Measurements from ENCODE around the gene SEC22B. TPM values are rescaled to one million over a fixed set of nuclear protein-coding genes. Genes with fewer than 3 reads are reported as not detected.
"Not testable (repeated sequence)": the region's sequence is repeated elsewhere in the genome, so short reads cannot be mapped to it uniquely, and the experiment has no call there.

Gene SEC22B
- total and polyA plus RNA-seq, 12 donors: 12.1 to 18.5 (median 15.3) TPM

- intact Hi-C loops (cut with DNase I); H3K9me3 ChIP-seq; H3K36me3 ChIP-seq; H3K27me3 ChIP-seq; H3K27ac ChIP-seq; DNase-seq; H3K4me3 ChIP-seq; ATAC-seq: not testable (repeated sequence)
- peaks cover 0 to 29% (median 0%) of the 10 kb centered on the region in 9 donors for H3K4me1 ChIP-seq
- WGBS, 2 donors: 91 to 92% methylated on average over 1 of the region's 1 CpG
These were observed 54.5 kb downstream of the SEC22B start for GRCh38 chr1:120121830-120122229.

GRCh38 chr1:120120525-120120924 lies 55.8 kb downstream of the SEC22B start:
- H3K9me3 ChIP-seq; H3K4me3 ChIP-seq; DNase-seq; H3K36me3 ChIP-seq; intact Hi-C loops (cut with DNase I); H3K27me3 ChIP-seq; H3K27ac ChIP-seq: not testable (repeated sequence)
- WGBS, 2 donors: 44% methylated on average over 1 of the region's 4 CpGs; no CpG with 5 or more reads in 1 of the 2 donors
- peak in 4 of 8 donors; percentile 22 to 44 (median 32) for ATAC-seq
- peaks cover 0 to 29% (median 0%) of the 10 kb centered on the region in 9 donors for H3K4me1 ChIP-seq

GRCh38 chr1:120117371-120118177 lies 58.7 kb downstream of the SEC22B start:
- peak in 7 of 8 donors; percentile 60 to 77 (median 69) for ATAC-seq
- DNase-seq: peak; percentile 49 to 56
- H3K36me3 ChIP-seq; H3K4me3 ChIP-seq; intact Hi-C loops (cut with DNase I); H3K27me3 ChIP-seq; H3K9me3 ChIP-seq: not testable (repeated sequence)
- peaks cover 0 to 14% (median 0%) of the 10 kb centered on the region in 9 donors for H3K4me1 ChIP-seq
- 14 to 26% methylated on average over 2 of the region's 4 CpGs for WGBS, 2 donors
- H3K27ac ChIP-seq: peak overlapping the region in 1 of 10 donors; percentile 52

- ATAC-seq; DNase-seq; intact Hi-C loops (cut with DNase I); H3K36me3 ChIP-seq; H3K4me3 ChIP-seq; H3K27me3 ChIP-seq; H3K9me3 ChIP-seq; H3K27ac ChIP-seq: not testable (repeated sequence)
- 90 to 96% methylated on average over 2 of the region's 2 CpGs for WGBS, 2 donors
- H3K4me1 ChIP-seq: peaks cover 0 to 14% (median 0%) of the 10 kb centered on the region in 9 donors
These were observed 60.2 kb downstream of the SEC22B start for GRCh38 chr1:120116094-120116493.

- DNase-seq; H3K4me1 ChIP-seq; H3K27ac ChIP-seq; ATAC-seq; H3K36me3 ChIP-seq; H3K9me3 ChIP-seq; H3K27me3 ChIP-seq; H3K4me3 ChIP-seq; intact Hi-C loops (cut with DNase I): not testable (repeated sequence)
- 100% methylated on average over 1 of the region's 3 CpGs; no CpG with 5 or more reads in 1 of the 2 donors for WGBS, 2 donors
These were observed 63.2 kb downstream of the SEC22B start for GRCh38 chr1:120113134-120113533.

- H3K9me3 ChIP-seq; H3K4me1 ChIP-seq; H3K36me3 ChIP-seq; H3K27ac ChIP-seq; ATAC-seq; intact Hi-C loops (cut with DNase I); DNase-seq; H3K27me3 ChIP-seq; H3K4me3 ChIP-seq: not testable (repeated sequence)
- WGBS, 2 donors: 74 to 81% methylated on average over 5 of the region's 5 CpGs
These were observed 64.1 kb downstream of the SEC22B start for GRCh38 chr1:120112212-120112611.

- H3K4me1 ChIP-seq; ATAC-seq; H3K27ac ChIP-seq; intact Hi-C loops (cut with DNase I); H3K36me3 ChIP-seq; H3K4me3 ChIP-seq; H3K9me3 ChIP-seq; DNase-seq; H3K27me3 ChIP-seq: not testable (repeated sequence)
- no CpG with 5 or more reads among the region's 3 CpGs for WGBS, 2 donors
These were observed 64.5 kb downstream of the SEC22B start for GRCh38 chr1:120111771-120112170.

- H3K4me1 ChIP-seq; intact Hi-C loops (cut with DNase I); H3K27ac ChIP-seq; DNase-seq; H3K36me3 ChIP-seq; H3K9me3 ChIP-seq; H3K4me3 ChIP-seq; ATAC-seq; H3K27me3 ChIP-seq: not testable (repeated sequence)
- 83% methylated on average over 1 of the region's 2 CpGs; no CpG with 5 or more reads in 1 of the 2 donors for WGBS, 2 donors
These were observed 65.3 kb downstream of the SEC22B start for GRCh38 chr1:120111008-120111407.

- WGBS, 2 donors: 89 to 98% methylated on average over 6 to 7 of the region's 9 CpGs
- not testable (repeated sequence) for H3K4me3 ChIP-seq
These were observed 66.7 kb downstream of the SEC22B start for GRCh38 chr1:120109656-120110055.

GRCh38 chr1:120109180-120109579 lies 67.1 kb downstream of the SEC22B start:
- DNase-seq; H3K4me3 ChIP-seq; H3K36me3 ChIP-seq; ATAC-seq; H3K27me3 ChIP-seq; H3K4me1 ChIP-seq; H3K27ac ChIP-seq; intact Hi-C loops (cut with DNase I); H3K9me3 ChIP-seq: not testable (repeated sequence)
- 93 to 97% methylated on average over 6 to 7 of the region's 10 CpGs for WGBS, 2 donors

More at GRCh38 chr1:120109656-120110055, 66.7 kb downstream of the SEC22B start:
- ATAC-seq; intact Hi-C loops (cut with DNase I); H3K27me3 ChIP-seq; H3K4me1 ChIP-seq; DNase-seq; H3K9me3 ChIP-seq; H3K36me3 ChIP-seq; H3K27ac ChIP-seq: not testable (repeated sequence)

- intact Hi-C loops (cut with DNase I); H3K4me1 ChIP-seq: not testable (repeated sequence)
- 91 to 93% methylated on average over 1 of the region's 2 CpGs for WGBS, 2 donors
These were observed 71.0 kb downstream of the SEC22B start for GRCh38 chr1:120105288-120105687.

More at GRCh38 chr1:120105288-120105687, 71.0 kb downstream of the SEC22B start:
- not testable (repeated sequence) for H3K27ac ChIP-seq, H3K36me3 ChIP-seq, ATAC-seq, H3K9me3 ChIP-seq, DNase-seq, H3K27me3 ChIP-seq, H3K4me3 ChIP-seq
